HG02870 (cell line): ENCODE results near the gene DYTN.

ENCODE experiments used
- ATAC-seq: cut with Tn5 transposase; IDR thresholded peaks from one replicate; pipeline ENCODE4 v1.9.1; 2021; ENCODE audit warnings: mild to moderate bottlenecking, moderate library complexity; ENCODE audit not compliant: unreplicated experiment

The DYTN gene

DNA sequence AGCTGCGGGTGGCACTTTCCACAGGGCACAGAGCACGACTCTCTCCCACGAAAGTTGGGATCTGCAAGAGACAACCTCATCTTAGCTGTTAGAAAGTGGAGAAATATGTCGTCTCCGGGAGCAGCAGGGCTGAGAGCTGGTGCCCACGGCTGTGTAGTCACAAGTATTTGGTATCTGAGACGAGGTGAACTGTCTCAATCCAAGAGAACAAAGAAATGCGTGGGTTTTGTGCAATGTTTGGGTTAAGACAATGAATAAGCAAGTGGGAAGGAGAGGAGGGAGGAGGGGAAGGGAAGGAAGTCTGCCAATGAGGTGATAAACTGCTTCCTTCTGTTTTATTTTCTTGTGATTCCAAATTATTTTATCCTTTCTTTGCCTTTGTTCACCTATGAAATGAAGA, 18.0 kb downstream of the DYTN start:
- no peak for ATAC-seq

DNA sequence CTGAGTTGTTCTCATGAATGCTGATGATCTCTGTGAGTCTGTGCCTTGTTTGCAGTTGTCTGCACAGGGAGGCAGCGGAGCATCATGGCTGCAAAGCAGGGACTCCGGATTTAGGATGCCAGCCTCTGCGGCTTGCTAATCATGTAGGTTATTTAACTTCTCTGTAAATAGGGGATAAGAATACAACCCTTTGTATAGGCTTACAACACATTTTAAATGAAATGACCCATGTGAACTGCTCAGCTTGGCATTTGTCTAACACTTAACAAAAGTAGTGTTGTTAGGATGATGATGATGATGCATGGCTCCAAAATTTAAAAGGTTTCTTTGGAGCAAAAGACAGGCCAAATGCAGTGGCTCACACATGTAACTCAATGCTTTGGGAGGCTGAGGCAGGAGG, 19.4 kb downstream of the DYTN start:
- ATAC-seq, result no peak

GRCh38 chr2:206696910-206697309, 21.3 kb downstream of the DYTN start:
- ATAC-seq, result no peak

- no peak for ATAC-seq
Observed at GRCh38 chr2:206693399-206694137, 24.6 kb downstream of the DYTN start.

DNA sequence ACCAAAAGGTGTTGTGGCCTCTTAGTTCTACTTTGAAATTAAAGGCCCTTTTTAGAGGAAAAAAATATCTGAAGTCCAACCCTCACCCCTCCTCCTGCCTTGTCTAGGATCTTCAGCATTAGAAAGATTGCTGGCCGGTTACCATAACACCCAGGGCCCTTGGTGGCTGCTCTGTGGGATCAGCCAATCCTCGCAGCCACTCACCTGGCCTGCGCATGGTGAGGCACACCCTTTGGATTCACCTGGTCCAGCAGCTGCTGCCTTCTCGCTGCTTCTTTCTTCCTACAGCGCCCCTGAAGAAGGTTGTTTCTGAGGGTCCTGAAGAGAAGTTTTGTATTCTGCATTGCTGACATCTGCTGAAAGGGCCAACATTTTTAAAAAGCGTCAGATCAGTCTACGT, 25.2 kb downstream of the DYTN start:
- ATAC-seq, result no peak

- no peak for ATAC-seq
Observed at GRCh38 chr2:206688990-206689389, 29.2 kb downstream of the DYTN start.

DNA sequence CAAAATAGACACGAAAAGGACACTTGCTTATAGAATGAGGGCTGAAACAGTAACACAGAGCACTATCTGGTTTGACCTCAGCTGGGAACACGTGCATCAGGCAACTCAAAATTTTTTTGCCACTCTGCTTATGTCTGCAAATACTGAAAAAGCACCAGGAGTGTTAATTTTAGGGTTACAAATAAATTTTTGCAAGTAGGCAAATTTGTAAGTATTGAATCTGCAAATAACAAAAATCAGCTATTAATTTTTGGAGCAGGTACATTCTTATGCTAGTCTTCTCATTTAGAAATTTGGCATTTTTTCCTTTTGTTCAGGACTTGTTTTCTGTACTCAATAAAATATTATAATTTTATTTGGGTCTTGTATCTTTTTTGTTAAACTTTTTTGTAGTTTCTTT, 29.7 kb downstream of the DYTN start:
- no peak for ATAC-seq

DNA sequence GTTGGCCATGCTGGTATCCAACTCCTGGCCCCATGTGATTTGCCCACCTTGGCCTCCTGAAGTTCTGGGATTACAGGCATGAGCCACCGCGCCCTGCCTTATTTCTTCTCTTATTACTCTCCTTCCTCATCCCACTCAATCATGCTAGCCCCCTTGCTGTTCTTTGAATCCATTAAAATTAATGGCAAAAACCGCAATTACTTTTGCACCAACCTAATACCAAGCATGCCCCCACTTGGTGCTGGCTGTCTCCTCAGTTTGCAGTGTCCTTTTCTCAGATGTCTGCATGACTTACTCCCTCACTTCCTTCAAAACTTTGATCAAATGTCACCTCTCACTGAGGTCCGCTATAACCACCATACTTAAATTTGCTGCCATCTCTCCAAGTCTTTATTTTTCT, 34.6 kb downstream of the DYTN start:
- ATAC-seq, result no peak

GRCh38 chr2:206670531-206671319, 47.5 kb downstream of the DYTN start:
- no peak for ATAC-seq

DNA sequence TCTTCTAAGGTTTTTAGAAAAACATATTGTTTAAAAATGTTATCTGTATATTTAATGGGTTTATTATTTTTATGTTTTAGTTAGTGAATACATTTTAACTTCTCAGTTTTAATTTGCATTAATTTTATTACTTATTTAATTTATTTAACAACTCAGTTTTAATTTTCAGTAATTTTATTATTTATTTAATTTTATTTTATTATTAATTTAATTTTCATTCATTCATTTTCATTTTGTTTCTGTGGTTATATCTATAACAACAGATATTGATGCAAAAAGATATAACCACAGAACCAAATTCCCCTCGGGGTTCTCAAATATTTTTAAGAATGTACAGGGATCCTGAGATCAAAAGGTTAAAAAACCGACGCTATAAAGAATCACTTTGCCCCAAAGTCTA, 52.9 kb downstream of the DYTN start:
- ATAC-seq, result no peak

- no peak for ATAC-seq
Observed at GRCh38 chr2:206657087-206657486, 61.1 kb downstream of the DYTN start.

- no peak for ATAC-seq
Observed at GRCh38 chr2:206647985-206648384, 70.2 kb downstream of the DYTN start.

DNA sequence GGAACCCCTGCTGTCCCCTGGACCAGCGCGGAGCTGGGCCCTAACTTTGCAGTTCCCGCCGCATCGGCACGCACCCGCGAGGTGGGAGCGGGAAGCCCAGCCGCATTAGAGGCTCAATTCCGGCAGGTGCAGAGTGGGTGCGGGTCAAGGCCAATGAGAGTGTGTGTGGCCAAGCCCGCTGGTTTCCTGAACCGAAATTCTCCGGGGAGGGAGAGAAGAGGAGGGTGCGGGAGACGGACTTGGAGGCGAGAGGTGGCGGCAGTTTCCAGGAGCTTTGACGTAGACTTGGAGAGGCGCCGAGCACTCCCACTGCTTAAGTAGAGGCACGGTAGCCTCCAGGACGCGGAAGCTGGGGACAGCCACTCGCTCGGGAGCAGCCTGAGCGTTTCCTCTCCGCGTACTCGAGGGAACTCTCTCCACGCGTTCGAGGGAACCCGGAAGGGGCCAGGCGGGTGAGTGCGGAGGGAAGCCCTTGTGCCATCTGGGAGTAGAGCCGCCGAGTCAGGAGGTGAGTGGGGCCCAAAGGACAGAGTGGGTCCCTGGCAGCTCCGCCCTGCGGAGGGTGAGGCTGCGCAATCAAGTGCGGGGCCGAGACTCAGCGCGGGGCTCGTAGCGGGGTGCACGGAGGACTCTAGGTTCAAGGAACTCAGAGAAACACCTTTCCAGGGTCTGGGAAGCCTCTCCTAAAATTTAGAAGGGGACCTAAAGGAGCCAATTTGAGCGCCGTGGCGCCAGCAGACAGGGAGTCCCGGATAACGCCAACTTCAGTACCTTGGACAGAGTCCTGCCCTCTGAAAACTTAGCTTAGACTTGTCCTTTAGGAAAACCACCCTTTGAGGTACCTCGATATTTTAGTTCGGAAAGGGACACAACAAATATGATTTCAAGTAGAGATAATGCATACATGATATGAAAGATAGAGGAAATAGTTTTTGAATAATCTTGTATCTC, 75.8 kb downstream of the DYTN start, which contains the start of gene FAM237A:
TSS of gene FAM237A (plus strand) at position 413 of the 951 bp plus-strand sequence. CDS start 1,750 bp downstream, outside the sequence.
- no peak for ATAC-seq

- ATAC-seq, result no peak
Observed at GRCh38 chr2:206641226-206641625, 77.0 kb downstream of the DYTN start.

DNA sequence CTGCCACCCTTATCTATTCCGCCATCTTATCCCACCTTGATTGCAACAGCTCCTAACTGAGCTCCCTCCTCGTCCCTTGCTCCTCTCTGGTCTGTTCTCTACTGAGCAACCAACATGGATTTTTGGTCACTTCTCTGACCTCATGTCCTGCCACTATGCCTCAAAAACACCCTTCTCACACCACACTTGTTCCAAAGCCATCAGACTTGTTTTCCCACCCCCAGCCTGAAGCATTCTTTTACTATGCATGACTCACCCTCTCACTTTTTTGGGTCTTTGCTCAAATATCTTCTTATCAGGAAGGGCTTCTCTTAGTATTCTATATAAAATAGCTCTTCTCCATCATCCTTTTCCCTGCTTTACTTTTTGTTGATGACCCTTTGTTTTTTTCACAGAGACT, 78.6 kb downstream of the DYTN start:
- no peak for ATAC-seq

GRCh38 chr2:206635015-206635414, 83.2 kb downstream of the DYTN start:
- ATAC-seq, result no peak

DNA sequence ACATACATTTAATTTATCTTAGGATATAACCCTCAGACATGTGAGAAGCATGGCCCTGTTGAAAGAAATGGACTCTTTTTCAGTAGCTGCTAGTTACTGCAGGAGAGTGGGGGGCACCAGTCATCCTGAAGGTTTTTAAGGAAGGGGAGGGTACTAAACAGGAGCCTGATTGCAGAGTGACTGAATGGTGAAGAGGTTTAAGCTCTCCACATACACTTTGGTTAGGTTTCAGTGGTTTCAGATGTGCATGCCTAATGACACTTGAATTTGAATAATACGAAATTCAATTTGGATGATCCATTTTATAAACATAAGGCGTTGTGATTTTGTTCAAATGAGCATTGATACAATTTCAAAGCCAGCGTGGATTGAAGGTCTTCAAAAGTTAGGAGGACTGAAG, 86.9 kb downstream of the DYTN start:
- ATAC-seq, result no peak

DNA sequence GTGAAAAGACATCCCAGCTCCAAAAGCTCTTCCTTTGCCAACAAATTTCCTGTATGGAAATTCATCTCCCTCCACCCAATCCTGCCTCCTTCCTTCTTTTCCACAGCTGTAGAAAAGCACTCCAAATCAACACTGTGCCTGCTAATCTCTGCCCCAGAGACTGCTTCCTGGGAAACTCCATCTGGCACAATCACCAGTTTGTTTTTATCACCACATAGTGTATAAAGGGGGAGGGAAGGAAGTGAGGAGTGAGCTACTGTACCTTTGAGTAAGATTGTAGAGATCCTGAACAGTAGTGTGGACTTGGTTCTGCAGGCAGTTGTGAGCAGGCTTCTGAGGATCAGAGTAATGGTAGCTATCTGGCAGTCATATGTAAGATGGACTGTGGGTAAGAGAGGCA, 90.6 kb downstream of the DYTN start:
- no peak for ATAC-seq

DNA sequence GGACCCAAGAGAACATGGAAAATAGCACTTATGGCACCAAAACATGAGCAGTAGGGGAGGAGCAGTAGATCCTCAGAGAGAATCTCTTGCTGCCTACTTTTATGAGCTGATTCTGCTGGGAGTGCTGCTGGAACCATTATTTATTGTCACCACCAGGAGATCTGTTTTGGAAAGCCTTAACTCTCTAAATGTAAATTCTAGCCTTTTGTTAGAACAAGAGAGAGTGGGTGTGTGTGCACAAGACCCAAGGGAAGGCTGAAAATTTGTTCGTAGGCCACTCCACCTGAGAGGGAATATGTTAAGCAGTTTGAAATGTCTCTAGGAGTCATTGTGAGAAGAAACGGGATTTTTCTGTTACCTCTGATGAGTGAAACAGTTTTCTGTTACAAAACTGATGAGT, 92.1 kb downstream of the DYTN start:
- no peak for ATAC-seq

- ATAC-seq, result no peak
Observed at GRCh38 chr2:206619011-206619410, 99.2 kb downstream of the DYTN start.

DNA sequence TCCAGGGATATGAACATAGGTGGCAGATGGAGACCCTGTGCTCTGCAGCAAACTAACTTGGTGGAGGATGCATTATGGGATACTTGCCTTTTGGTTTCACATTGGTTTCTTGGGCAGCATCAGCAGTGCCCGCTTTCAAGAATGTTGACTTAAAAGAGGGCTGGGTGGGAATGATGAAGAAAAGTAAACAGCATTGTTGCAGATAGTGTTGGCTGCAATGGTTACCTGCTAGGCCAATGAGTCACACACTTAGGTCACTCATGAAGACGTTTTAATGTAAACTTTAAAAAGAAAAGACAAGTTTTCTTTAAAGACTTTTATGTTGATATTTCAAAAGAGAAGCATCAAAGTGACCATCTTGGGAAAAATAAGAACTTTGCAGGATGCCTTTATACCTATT, 102.0 kb downstream of the DYTN start:
- ATAC-seq, result no peak
